GM08714 (cell line): Measurements from ENCODE around the gene LMTK3.

Source experiments
- H3K4me3 ChIP-seq: fragments of 200-500 bp; sonication (Bioruptor generic); 2 replicates; pipeline ENCODE4 v1.5.1; 2014; ENCODE audit warnings: mild to moderate bottlenecking, low read length, inconsistent platforms
- ZNF274 ChIP-seq: IDR thresholded peaks from 2 replicates; pipeline ENCODE4 v1.6.1; 2012; ENCODE audit warnings: mild to moderate bottlenecking, low read depth, low read length

The LMTK3 gene

GRCh38 chr19:48501494-48502349, 9.9 kb downstream of the LMTK3 start:
- TF ChIP-seq ZNF274 = no peak
- no peak overlapping the region for H3K4me3 ChIP-seq

- no peak for TF ChIP-seq ZNF274
- no peak overlapping the region for H3K4me3 ChIP-seq
These were observed 10.7 kb downstream of the LMTK3 start for GRCh38 chr19:48500830-48501493.

- H3K4me3 ChIP-seq = no peak overlapping the region
- TF ChIP-seq ZNF274 = no peak
These were observed 12.1 kb downstream of the LMTK3 start for GRCh38 chr19:48499316-48500090.

GRCh38 chr19:48498595-48499311, 12.9 kb downstream of the LMTK3 start:
- no peak for TF ChIP-seq ZNF274
- H3K4me3 ChIP-seq = no peak overlapping the region

GRCh38 chr19:48497728-48498594, 13.7 kb downstream of the LMTK3 start:
- H3K4me3 ChIP-seq = no peak overlapping the region
- no peak for TF ChIP-seq ZNF274

GRCh38 chr19:48496959-48497727, 14.5 kb downstream of the LMTK3 start:
- no peak for TF ChIP-seq ZNF274

GRCh38 chr19:48495396-48495795, 16.2 kb downstream of the LMTK3 start:
- TF ChIP-seq ZNF274 = no peak
- no peak overlapping the region for H3K4me3 ChIP-seq

More at GRCh38 chr19:48496959-48497727, 14.5 kb downstream of the LMTK3 start:
- H3K4me3 ChIP-seq = no peak overlapping the region

- no peak for TF ChIP-seq ZNF274
- H3K4me3 ChIP-seq = no peak overlapping the region
These were observed 17.8 kb downstream of the LMTK3 start for GRCh38 chr19:48493718-48494401.

GRCh38 chr19:48492925-48493717, 18.5 kb downstream of the LMTK3 start:
- no peak overlapping the region for H3K4me3 ChIP-seq
- no peak for TF ChIP-seq ZNF274

- TF ChIP-seq ZNF274 = no peak
- H3K4me3 ChIP-seq = no peak overlapping the region
These were observed 19.9 kb downstream of the LMTK3 start for GRCh38 chr19:48491793-48492123.
